HepG2 (cell line): ENCODE measurements around the gene PDZD8. TPM values are rescaled to one million over a fixed set of nuclear protein-coding genes. Genes with fewer than 3 reads are reported as not detected.
A peak's percentile ranks its signal among the peaks of the same experiment; 100 is the strongest.

ENCODE experiments used
- DMAP1 ChIP-seq: IDR thresholded peaks from 2 replicates; pipeline ENCODE4 v1.6.1; 2016
- NFATC3 ChIP-seq: sonication (generic); formaldehyde crosslinking; IDR thresholded peaks from 2 replicates; pipeline ENCODE4 v1.5.1; 2020; ENCODE audit warnings: mild to moderate bottlenecking, missing genetic modification reagents
- SCMH1 ChIP-seq: sonication (generic); formaldehyde crosslinking; IDR thresholded peaks from 2 replicates; pipeline ENCODE4 v1.9.0; 2021; ENCODE audit warnings: missing genetic modification reagents, mild to moderate bottlenecking, borderline replicate concordance
- SOX5 ChIP-seq: IDR thresholded peaks from 2 replicates; pipeline ENCODE4 v1.6.1; 2016; ENCODE audit warnings: borderline replicate concordance
- ZNF274 ChIP-seq: sonication (generic); formaldehyde crosslinking; IDR thresholded peaks from 2 replicates; pipeline ENCODE4 v1.5.1; 2020; ENCODE audit warnings: mild to moderate bottlenecking, missing genetic modification reagents
- ZNF562 ChIP-seq: sonication (generic); formaldehyde crosslinking; IDR thresholded peaks from 2 replicates; pipeline ENCODE4 v1.8.0; 2022; ENCODE audit warnings: missing genetic modification reagents, borderline replicate concordance
- ZNF569 ChIP-seq: sonication (generic); formaldehyde crosslinking; IDR thresholded peaks from 2 replicates; pipeline ENCODE4 v1.5.0; 2020; ENCODE audit warnings: mild to moderate bottlenecking, missing genetic modification reagents, moderate library complexity, borderline replicate concordance
- ZNF614 ChIP-seq: IDR thresholded peaks from 2 replicates; pipeline ENCODE4 v1.6.1; 2018; ENCODE audit warnings: missing biosample characterization, missing genetic modification reagents, inconsistent platforms, borderline replicate concordance
- ZNF83 ChIP-seq: sonication (generic); formaldehyde crosslinking; IDR thresholded peaks from 2 replicates; pipeline ENCODE4 v1.4.0; 2020; ENCODE audit warnings: missing genetic modification reagents, mild to moderate bottlenecking, borderline replicate concordance
- polyA plus RNA-seq, 8 experiments: library from polyadenylated mRNA; depleted of rRNA in 3 of 8; stranded (reverse) in 7 of 8; unstranded in 1 of 8; fragments of >200 nt; fragmentation: Illumina TruSeq in 4 of 8; extraction: Trizol in 4 of 8; gene quantifications; 2 replicates each; pipeline versions ENCODE4 v1.2.1 to v1.2.3, GENCODE V29; 2011 to 2016; ENCODE audit warnings: low read depth in 4 of 8, missing spikeins in 1 of 8, mixed read lengths in 1 of 8; ENCODE audit not compliant: insufficient read depth in 1 of 8
- total RNA-seq, 5 experiments: library from RNA; depleted of rRNA; stranded (reverse); fragments of >200 nt; fragmentation: Illumina TruSeq; extraction: Trizol; gene quantifications; 2 replicates each; pipeline ENCODE4 v1.2.3, GENCODE V29; 2016; ENCODE audit warnings: low read depth in 1 of 5
- TF ChIP-seq, protein P1 (sequence below): sonication (generic); formaldehyde crosslinking; IDR thresholded peaks from one replicate; pipeline ENCODE4 v1.5.1; 2020; ENCODE audit warnings: mild to moderate bottlenecking, missing genetic modification reagents; ENCODE audit errors: not compliant biosample characterization
- TF ChIP-seq, protein P2 (sequence below): sonication (generic); formaldehyde crosslinking; IDR thresholded peaks from 2 replicates; pipeline ENCODE4 v1.8.1; 2022; ENCODE audit warnings: mild to moderate bottlenecking, missing genetic modification reagents
- TF ChIP-seq, protein P3 (sequence below): sonication (generic); formaldehyde crosslinking; IDR thresholded peaks from 2 replicates; pipeline ENCODE4 v1.4.0; 2020; ENCODE audit warnings: missing genetic modification reagents; ENCODE audit errors: not compliant biosample characterization
- TF ChIP-seq, protein P4 (sequence below): sonication (generic); formaldehyde crosslinking; IDR thresholded peaks from 2 replicates; pipeline ENCODE4 v1.4.0; 2020; ENCODE audit warnings: missing genetic modification reagents
- TF ChIP-seq, protein P5 (sequence below): sonication (generic); formaldehyde crosslinking; IDR thresholded peaks from 2 replicates; pipeline ENCODE4 v1.9.0; 2021; ENCODE audit warnings: missing genetic modification reagents, mild to moderate bottlenecking, borderline replicate concordance

The PDZD8 gene
- total and polyA plus RNA-seq, 2 of the 13 experiments (the other 11 are each of a cell fraction or from before 2014, with no cell fraction given): 11.2 to 32.0 TPM

DNA sequence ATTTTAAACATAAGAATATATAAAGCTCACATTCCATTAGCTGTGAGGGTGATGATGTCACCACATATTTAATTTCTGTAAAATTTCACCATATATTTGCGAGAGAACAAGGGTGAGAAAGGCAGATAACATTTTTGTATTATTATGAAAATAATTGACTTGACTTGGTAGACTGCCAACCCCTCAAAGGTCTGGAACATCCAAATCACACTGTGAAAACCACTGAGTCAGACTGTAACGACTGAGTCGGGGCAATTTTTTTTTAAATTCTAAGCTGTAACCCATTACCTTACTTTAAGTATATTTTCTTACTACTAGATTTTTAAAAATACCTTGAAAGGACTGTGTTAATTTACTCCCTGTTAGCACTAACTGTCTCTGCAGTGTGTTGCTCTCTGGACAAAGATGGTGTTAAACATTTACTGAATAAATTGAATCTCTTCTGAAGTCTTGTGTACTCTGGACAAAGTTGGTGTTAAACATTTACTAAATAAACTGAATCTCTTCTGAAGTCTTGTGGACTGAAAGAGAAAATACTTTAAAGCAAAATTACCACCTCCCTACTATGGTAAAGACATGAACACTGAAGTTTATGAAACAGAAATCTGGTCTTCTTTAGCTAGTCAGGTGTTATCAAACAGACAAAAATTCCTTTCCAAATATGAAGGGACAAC, 14.1 kb downstream of the PDZD8 start (continued):
- TF ChIP-seq, protein P1, sequence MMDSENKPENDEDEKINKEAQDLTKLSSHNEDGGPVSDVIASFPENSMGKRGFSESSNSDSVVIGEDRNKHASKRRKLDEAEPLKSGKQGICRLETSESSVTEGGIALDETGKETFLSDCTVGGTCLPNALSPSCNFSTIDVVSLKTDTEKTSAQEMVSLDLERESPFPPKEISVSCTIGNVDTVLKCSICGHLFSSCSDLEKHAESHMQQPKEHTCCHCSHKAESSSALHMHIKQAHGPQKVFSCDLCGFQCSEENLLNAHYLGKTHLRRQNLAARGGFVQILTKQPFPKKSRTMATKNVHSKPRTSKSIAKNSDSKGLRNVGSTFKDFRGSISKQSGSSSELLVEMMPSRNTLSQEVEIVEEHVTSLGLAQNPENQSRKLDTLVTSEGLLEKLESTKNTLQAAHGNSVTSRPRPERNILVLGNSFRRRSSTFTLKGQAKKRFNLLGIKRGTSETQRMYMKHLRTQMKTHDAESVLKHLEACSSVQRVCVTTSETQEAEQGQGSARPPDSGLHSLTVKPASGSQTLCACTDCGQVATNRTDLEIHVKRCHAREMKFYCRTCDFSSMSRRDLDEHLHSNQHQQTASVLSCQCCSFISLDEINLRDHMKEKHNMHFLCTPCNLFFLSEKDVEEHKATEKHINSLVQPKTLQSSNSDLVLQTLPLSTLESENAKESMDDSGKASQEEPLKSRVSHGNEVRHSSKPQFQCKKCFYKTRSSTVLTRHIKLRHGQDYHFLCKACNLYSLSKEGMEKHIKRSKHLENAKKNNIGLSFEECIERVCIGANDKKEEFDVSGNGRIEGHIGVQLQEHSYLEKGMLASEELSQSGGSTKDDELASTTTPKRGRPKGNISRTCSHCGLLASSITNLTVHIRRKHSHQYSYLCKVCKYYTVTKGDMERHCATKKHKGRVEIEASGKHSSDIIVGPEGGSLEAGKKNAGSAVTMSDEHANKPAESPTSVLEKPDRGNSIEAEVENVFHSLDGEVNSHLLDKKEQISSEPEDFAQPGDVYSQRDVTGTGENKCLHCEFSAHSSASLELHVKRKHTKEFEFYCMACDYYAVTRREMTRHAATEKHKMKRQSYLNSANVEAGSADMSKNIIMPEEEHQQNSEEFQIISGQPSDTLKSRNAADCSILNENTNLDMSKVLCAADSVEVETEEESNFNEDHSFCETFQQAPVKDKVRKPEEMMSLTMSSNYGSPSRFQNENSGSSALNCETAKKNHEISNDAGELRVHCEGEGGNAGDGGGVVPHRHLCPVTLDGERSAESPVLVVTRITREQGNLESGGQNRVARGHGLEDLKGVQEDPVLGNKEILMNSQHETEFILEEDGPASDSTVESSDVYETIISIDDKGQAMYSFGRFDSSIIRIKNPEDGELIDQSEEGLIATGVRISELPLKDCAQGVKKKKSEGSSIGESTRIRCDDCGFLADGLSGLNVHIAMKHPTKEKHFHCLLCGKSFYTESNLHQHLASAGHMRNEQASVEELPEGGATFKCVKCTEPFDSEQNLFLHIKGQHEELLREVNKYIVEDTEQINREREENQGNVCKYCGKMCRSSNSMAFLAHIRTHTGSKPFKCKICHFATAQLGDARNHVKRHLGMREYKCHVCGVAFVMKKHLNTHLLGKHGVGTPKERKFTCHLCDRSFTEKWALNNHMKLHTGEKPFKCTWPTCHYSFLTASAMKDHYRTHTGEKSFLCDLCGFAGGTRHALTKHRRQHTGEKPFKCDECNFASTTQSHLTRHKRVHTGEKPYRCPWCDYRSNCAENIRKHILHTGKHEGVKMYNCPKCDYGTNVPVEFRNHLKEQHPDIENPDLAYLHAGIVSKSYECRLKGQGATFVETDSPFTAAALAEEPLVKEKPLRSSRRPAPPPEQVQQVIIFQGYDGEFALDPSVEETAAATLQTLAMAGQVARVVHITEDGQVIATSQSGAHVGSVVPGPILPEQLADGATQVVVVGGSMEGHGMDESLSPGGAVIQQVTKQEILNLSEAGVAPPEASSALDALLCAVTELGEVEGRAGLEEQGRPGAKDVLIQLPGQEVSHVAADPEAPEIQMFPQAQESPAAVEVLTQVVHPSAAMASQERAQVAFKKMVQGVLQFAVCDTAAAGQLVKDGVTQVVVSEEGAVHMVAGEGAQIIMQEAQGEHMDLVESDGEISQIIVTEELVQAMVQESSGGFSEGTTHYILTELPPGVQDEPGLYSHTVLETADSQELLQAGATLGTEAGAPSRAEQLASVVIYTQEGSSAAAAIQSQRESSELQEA: no peak
- TF ChIP-seq, protein P2, sequence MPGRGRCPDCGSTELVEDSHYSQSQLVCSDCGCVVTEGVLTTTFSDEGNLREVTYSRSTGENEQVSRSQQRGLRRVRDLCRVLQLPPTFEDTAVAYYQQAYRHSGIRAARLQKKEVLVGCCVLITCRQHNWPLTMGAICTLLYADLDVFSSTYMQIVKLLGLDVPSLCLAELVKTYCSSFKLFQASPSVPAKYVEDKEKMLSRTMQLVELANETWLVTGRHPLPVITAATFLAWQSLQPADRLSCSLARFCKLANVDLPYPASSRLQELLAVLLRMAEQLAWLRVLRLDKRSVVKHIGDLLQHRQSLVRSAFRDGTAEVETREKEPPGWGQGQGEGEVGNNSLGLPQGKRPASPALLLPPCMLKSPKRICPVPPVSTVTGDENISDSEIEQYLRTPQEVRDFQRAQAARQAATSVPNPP (CRISPR knock-in tag): no peak
- TF ChIP-seq, protein P3, sequence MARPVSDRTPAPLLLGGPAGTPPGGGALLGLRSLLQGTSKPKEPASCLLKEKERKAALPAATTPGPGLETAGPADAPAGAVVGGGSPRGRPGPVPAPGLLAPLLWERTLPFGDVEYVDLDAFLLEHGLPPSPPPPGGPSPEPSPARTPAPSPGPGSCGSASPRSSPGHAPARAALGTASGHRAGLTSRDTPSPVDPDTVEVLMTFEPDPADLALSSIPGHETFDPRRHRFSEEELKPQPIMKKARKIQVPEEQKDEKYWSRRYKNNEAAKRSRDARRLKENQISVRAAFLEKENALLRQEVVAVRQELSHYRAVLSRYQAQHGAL (CRISPR knock-in tag): no peak
- TF ChIP-seq SCMH1: no peak
- TF ChIP-seq, protein P4, sequence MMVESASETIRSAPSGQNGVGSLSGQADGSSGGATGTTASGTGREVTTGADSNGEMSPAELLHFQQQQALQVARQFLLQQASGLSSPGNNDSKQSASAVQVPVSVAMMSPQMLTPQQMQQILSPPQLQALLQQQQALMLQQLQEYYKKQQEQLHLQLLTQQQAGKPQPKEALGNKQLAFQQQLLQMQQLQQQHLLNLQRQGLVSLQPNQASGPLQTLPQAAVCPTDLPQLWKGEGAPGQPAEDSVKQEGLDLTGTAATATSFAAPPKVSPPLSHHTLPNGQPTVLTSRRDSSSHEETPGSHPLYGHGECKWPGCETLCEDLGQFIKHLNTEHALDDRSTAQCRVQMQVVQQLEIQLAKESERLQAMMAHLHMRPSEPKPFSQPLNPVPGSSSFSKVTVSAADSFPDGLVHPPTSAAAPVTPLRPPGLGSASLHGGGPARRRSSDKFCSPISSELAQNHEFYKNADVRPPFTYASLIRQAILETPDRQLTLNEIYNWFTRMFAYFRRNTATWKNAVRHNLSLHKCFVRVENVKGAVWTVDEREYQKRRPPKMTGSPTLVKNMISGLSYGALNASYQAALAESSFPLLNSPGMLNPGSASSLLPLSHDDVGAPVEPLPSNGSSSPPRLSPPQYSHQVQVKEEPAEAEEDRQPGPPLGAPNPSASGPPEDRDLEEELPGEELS (CRISPR knock-in tag): peak; percentile 87
- TF ChIP-seq ZNF562 (CRISPR knock-in tag): no peak
- no peak for TF ChIP-seq ZNF83 (CRISPR knock-in tag)
- TF ChIP-seq DMAP1 (CRISPR knock-in tag): no peak
- TF ChIP-seq ZNF569: no peak
- no peak for TF ChIP-seq ZNF614 (CRISPR knock-in tag)
- TF ChIP-seq, protein P5, sequence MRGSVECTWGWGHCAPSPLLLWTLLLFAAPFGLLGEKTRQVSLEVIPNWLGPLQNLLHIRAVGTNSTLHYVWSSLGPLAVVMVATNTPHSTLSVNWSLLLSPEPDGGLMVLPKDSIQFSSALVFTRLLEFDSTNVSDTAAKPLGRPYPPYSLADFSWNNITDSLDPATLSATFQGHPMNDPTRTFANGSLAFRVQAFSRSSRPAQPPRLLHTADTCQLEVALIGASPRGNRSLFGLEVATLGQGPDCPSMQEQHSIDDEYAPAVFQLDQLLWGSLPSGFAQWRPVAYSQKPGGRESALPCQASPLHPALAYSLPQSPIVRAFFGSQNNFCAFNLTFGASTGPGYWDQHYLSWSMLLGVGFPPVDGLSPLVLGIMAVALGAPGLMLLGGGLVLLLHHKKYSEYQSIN (CRISPR knock-in tag): no peak
- no peak for TF ChIP-seq NFATC3 (CRISPR knock-in tag)
- TF ChIP-seq ZNF274 (CRISPR knock-in tag): no peak
- TF ChIP-seq SOX5 (CRISPR knock-in tag): peak; percentile 77; the same call in 1 of the 2 replicates
